Activated T-helper 1 cell treated with anti-CD3 and anti-CD28 coated beads, Interleukin-2, amount 50 U/mL, for 16 hours (primary cell): ENCODE results near the gene UTP18.
"Not testable (repeated sequence)": the region's sequence is repeated elsewhere in the genome, so short reads cannot be mapped to it uniquely, and the experiment has no call there.

Source experiments
- DNase-seq, 2 donors: peaks; one replicate each; pipeline ENCODE4 v3.0.0-alpha.2; 2020; ENCODE audit warnings: low read depth in 1 of 2, low spot score in 1 of 2

Gene UTP18

DNA sequence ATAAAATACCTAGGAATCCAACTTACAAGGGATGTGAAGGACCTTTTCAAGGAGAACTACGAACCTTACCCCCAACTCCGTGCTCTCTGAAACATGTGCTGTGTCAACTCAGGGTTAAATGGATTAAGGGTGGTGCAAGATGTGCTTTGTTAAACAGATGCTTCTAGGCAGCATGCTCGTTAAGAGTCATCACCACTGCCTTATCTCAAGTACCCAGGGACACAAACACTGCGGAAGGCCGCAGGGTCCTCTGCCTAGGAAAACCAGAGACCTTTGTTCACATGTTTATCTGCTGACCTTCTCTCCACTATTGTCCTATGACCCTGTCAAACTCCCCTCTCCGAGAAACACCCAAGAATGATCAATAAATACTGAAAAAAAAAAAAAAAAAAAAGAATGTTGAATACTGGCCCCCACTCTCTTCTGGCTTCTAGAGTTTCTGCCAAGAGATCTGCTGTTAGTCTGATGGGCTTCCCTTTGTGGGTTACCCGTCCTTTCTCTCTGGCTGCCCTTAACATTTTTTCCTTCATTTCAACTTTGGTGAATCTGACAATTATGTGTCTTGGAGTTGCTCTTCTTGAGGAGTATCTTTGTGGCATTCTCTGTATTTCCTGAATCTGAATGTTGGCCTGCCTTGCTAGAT lies 70.6 kb downstream of the UTP18 start:
- DNase-seq: not testable (repeated sequence)

DNA sequence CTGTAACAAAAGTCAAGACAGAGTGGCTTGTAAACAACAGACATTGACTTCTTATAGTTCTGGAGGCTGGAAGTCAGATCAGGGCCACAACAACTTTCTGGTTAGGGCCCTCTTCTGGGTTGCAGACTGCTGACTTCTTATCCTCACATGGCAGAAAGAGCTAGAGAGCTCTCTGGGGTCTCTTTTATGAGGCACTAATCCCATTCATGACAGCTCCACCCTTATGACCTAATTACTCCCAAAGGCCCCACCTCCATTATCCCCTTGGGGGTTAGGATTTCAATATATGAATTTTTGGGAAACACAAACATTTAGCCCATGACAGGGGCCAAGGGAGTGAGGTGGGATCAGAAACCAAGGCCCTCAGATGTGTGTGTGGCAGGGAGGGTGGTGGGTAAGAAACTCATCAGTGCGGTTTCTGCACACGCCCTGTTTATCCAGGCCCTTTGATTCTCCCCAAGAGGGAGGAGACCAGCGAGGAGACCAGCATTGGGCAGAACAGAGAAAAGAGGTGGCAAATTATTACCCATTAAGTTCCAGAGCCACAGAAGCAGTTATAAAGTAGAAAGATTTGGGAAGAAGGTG lies 74.8 kb downstream of the UTP18 start:
- DNase-seq: no peak

DNA sequence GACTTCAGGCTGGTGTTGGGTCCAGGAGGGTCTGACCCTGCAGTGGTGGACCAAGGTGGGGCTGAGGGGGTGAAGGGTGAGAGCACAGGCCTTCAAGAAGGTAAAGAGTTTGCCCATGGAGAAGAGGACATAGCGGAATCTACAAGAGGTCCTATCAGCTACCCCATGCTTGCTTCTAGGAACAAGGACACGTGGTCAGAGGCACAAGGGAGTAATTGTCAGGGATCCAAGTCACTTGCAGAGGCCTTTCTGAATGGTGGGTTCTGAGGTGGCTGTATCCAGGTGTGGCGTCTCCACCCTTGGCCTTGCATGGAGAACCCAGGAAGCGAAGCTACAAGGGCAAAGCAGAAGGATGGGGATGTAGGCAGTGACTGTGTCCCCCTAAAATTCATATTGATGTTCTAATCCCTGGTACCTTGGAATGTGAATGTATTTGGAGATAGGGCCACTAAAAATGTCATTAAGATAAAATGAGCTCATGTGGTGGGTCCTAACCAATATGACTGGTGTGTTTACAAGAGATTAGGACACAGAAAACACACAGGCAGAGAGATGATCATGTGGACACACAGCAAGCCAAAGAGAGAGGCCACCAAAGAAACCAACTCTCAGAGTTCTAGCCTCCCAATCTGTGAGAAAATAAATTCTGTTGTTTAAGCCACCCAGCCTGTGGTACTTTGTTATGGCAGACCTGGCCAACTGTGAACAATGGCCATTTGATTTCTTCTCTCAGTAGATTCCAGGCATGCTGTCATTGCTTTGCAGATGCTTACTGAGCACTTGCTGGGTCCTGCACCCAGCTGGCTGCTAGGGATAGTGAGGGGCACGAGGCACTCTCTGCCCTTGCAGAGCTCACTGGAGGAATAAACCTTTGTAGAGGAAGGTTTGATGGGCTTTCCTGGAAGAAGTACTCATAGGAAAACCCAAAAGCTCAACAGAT lies 75.8 kb downstream of the UTP18 start:
- no peak for DNase-seq

DNA sequence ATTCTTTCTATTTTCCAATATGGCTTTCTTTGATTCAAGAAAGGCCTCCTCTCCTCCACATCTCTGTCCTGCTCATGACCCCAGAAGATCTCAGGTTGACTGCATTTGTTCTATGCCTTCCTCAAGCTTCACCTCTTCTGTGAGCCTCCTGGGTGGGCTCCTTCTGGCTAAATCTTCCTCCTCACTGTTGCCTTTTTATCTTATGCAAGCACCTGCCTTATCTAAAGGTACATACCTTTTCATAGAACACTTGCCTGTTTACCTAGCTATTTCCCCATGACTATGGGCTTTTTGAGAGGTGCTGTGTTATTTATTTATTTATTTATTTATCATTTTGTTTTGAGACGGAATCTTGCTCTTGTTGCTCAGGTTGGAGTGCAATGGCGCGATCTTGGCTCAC lies 81.1 kb downstream of the UTP18 start:
- no peak for DNase-seq

DNA sequence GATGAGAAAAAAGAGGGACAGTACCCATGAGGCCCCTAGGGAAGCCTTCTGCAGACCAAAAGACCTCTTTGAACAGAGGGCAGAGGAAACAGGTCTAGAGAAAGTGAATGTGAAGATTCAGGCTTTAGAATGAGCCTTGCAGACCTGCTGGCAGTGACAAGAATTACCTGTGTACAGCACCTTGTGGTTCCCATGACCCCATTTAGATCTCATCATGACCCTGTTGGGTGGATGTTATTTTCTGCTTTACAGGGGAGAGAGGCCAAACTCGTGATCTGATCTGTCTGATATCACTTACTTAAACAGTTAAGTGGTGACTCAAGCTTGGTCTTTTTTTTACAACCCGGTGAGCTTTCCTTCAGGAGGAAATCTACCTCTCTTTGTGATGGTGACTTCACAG lies 81.9 kb downstream of the UTP18 start:
- no peak for DNase-seq

DNA sequence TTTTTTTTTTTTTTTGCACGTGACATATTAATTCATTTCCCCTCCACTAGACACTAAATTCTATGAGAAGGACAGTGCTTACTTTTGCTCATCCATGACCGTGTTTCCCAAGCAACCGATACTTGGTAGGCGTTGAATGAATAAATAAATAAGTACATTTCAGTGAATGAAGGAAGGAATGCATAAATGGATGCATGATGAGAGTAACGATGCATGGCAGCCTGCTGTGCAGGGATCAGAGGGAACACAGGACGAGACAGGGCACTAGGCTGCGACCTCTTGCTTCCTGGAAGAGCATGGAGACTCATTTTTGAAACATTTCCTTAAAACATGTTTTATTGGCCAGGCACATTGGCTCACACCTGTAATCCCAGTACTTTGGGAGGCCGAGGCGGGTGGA lies 84.2 kb downstream of the UTP18 start:
- DNase-seq: no peak

DNA sequence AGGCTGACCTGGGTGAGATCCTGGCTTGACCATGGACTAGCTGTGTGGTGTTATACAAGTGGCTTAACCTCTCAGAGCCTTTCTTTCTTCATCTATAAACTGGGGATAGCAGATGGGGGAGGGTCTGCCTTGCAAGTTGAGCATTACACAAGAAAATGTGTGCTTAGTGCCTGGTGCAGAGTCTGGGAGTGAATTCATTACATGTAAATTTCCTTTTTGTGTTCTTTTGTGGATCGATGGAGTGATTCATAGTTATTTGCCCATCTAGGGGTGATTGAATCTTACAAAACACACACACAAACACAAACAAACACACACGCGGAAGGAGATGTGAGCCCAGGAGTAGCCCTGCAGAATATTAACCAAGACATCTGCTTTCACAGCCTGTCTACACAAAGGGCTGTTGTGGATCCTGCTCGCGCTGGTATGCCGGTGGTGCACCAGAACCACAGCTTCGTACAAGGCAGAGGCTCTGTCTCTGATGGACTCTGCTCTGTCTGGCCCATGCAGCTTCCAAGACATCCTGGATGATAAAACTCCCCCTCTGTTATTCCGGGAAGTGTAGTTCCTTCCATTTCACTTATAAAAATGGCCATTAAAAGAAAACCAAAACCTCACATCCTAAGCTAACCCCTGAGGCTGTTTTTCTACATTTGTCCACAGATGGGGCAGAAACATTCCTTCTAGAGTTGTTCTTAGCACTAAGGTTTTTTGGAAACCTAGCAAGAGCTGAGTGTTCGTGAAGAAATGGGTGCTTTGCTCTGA lies 86.1 kb downstream of the UTP18 start:
- DNase-seq: no peak
